Right cardiac atrium (tissue), 5 donors: Measurements from ENCODE around the gene ZNF316. TPM values are rescaled to one million over a fixed set of nuclear protein-coding genes. Genes with fewer than 3 reads are reported as not detected.

Experiments
- ATAC-seq, 2 donors: fragments of 200-7000 bp; cut with Tn5 transposase; one replicate each; pipeline versions ENCODE4 v1.8.0 to v1.9.1; 2020; ENCODE audit warnings: moderate library complexity in 2 of 2, mild to moderate bottlenecking in 1 of 2
- DNase-seq, 3 donors: peaks; one replicate each; pipeline ENCODE4 v3.0.0-alpha.2; 2020
- H3K27ac ChIP-seq: one replicate; pipeline ENCODE4 v1.5.1; 2013; ENCODE audit warnings: mild to moderate bottlenecking, low read length, control low read depth, moderate library complexity
- H3K27me3 ChIP-seq: one replicate; pipeline ENCODE4 v1.6.1; 2013; ENCODE audit not compliant: control insufficient read depth, insufficient read depth
- H3K4me1 ChIP-seq: one replicate; pipeline ENCODE4 v1.6.1; 2013; ENCODE audit warnings: low read length; ENCODE audit not compliant: control insufficient read depth, insufficient read depth
- H3K4me3 ChIP-seq: one replicate; pipeline ENCODE4 v1.5.1; 2013; ENCODE audit warnings: low read length, control low read depth
- H3K9me3 ChIP-seq: one replicate; pipeline ENCODE4 v1.6.1; 2013; ENCODE audit warnings: low read length; ENCODE audit not compliant: control insufficient read depth
- WGBS: extraction: QIAGEN DNeasy Blood & Tissue Kit; methylation state at CpG from one replicate; pipeline ENCODE4 v1.1.7; 2013; 5-methylcytosine and 5-hydroxymethylcytosine counted together
- intact Hi-C, 4 donors: fragments of 100-400 bp; cut with DNase I; formaldehyde crosslinking; loops; one replicate each; pipeline versions ENCODE4 v1.11.0 to v1.14.0; 2022 to 2023
- polyA plus RNA-seq: library from polyadenylated mRNA; stranded (reverse); fragments of 200-250 nt; gene quantifications from one replicate; pipeline ENCODE4 v1.2.3, GENCODE V29; 2013
- total RNA-seq, 4 donors: library from RNA; stranded (reverse); fragmentation: NEBNext Ultra II Directional; extraction: Animal tissue kit (Norgen Biotek cat#: 25700); gene quantifications; one replicate each; pipeline ENCODE4 v1.2.1, GENCODE V29; 2021
- donor health status: healthy with polysubstance abuse.
- donor health status: DM: no; HTN: yes; CAD: no.
- donor health status: DM: no; HTN: no; CAD: no.
- donor health status: DM: no; HTN: yes; CAD: no; lungs with severe emphysema.
- donor health status: DM: yes; HTN: yes; CAD: no.

Gene ZNF316
- total and polyA plus RNA-seq, 5 donors: 11.7 to 20.7 (median 16.9) TPM

DNA sequence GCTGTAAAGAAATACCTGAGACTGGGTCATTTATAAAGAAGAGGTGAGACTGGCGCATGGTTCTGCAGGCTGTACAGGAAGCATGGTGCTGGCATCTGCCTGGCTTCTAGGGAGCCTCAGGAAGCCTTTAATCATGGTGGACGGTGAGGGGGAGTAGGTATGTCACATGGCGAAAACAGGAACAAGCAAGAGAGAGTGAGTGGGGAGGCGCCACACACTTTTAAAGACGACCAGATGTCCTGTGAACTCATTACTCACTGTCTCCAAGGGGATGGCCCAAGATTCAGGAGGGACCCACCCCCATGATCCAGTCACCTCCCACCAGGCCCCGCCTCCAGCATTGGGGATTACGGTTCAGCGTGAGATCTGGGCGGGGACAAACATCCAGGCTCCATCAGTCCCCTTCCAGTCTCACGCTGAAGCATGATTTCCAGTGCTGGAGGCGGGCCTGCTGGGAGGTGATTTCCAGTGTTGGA, 3.2 kb downstream of the ZNF316 start:
- Histone ChIP-seq H3K9me3 (no peaks in the 10 kb centered on the region), H3K4me1 (no peaks in the 10 kb centered on the region), H3K4me3 (no peak overlapping the region), H3K27ac (no peak overlapping the region), H3K27me3 (no peaks in the 10 kb centered on the region)
- DNase-seq (peak; percentile 69 to 80 (median 74)), ATAC-seq (peak; percentile 9 to 70)
- intact Hi-C loops: no loop called here
- WGBS: 62% methylated on average over 11 of the region's 11 CpGs

DNA sequence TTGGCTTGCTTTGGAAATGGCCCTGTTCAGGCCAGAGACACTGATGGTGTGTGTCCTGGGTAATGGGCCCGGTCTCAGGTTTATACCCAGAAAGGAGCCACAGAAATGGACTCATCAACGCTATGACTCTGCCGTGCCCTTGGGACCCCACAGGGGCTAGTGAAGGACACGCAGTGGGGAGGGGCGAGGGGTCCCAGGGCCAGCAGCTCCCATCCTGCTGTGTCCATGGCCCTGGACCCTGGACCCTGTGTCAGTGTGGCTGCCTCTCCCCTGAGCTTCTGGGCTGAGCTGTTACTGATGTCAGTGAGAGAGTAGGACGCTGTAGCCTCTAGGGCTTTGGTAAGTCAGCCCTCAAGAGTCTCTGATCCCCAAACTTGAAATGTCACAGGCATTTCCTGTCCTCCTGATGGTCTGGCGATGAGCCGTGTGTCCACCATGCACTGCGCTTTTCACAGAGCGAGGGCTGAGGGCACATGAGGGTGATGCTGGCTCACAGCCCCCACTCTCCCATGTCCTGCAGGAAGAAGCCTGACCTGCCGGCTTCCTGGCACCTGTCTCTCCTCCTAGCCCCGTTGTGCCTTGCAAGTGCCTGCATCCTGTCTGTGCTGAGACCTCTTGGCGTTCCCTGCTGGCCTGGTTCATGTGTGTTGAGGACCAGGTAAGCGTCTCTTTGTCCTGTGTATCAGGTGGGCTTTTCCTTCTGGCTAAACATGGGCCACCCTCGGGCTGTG, 4.4 kb downstream of the ZNF316 start:
- H3K27me3 ChIP-seq: no peaks in the 10 kb centered on the region
- intact Hi-C loops: no loop called here
- ATAC-seq: no peak
- no peak for DNase-seq
- H3K4me1 ChIP-seq: no peaks in the 10 kb centered on the region
- no peak overlapping the region for H3K4me3 ChIP-seq
- no peaks in the 10 kb centered on the region for H3K9me3 ChIP-seq
- WGBS: 90% methylated on average over 15 of the region's 15 CpGs
- no peak overlapping the region for H3K27ac ChIP-seq

DNA sequence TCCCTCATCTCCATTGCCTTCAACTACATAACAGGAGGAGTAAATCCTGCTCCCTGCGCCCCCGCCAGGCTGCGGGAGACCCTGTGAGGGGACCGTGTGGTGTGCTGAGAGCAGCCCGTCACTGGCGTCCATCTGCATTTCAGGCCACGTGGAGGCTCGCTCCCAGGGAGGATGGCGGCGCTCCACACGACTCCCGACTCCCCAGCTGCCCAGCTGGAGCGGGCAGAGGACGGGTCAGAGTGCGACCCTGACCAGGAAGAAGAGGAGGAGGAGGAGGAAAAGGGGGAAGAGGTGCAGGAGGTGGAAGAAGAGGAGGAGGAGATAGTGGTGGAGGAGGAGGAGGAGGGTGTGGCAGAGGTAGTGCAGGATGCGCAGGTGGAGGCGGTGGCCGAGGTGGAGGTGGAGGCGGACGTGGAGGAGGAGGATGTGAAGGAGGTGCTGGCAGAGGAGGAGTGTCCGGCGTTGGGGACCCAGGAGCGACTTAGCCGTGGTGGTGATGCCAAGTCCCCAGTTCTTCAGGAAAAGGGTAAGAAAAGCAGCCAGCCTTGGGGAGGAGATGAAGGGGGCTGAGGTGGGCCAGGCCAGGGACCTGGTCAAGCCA, 5.2 kb downstream of the ZNF316 start:
- WGBS: 92% methylated on average over 24 of the region's 24 CpGs
- intact Hi-C loops: no loop called here
- DNase-seq (no peak), ATAC-seq (no peak)
- H3K4me1 ChIP-seq: no peaks in the 10 kb centered on the region
- H3K4me3 ChIP-seq: no peak overlapping the region
- H3K27ac ChIP-seq: no peak overlapping the region
- no peaks in the 10 kb centered on the region for H3K27me3 ChIP-seq
- H3K9me3 ChIP-seq: no peaks in the 10 kb centered on the region

DNA sequence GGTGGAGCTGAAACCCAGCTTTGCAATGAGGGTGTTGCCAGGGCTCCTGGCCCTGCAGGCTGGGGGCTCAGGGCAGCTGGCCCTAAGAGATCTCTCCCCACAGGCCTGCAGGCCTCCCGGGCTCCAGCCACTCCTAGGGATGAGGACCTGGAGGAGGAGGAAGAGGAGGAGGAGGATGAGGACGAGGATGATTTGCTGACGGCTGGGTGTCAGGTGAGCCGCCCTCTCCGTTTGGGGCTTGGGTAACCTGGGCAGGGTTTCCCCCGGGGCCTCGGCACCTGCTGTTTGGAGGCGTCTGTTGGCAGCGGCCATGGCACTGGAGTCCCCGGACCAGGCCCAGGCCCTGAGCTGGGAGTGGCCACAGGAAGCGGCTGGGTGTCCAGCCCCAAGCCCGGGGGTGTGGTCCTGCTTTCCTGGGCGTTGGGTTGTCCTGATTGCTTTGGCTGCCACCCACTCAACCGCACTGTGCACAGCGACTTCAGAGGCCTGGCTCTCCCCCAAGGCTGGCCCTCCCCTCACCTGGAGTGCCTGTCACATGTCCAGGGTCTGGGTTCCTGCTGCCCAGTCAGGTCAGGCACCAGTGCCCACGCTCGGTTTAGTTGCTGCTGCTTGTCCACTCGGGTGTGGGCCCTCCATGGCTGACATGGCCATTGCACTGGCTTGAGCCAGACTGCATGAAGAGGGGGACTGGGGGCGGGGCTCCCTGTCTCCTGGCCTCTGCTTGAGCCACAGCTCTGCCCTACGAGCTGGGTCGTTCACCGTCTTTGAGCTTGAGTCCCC, 5.9 kb downstream of the ZNF316 start:
- DNase-seq: no peak

DNA sequence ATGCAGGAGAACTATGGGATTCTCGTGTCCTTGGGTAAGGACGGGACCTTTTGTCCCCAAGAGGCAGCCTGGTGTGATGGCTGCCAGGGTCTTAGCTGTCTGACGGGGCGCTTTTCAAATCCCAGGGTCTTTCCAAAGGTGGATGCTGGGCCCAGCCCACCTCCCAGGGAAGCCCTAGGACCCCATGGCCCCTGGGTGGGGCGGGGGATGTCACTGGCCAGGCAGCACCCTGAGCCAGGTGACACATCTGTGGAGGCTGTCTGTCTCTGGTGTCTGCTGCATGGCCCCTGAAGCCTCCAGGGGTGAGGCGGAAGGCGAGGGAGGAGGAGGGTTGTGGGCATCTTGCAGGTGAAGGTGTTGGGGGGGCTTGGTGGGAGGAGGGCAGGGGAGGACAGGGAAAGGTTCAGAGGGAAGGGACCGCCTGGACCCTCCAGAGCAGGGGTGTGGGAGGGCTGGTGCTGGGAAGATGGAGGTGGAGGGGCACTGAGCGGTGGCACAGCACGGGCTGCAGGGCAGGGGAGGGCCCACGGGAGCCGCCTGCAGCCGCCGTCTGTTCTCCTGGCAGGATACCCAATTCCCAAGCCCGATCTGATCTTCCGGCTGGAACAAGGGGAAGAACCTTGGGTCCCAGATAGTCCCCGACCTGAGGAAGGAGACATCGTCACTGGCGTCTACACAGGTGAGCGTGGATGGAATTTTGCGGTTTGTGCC, 7.0 kb downstream of the ZNF316 start:
- ATAC-seq (no peak), DNase-seq (no peak)
- H3K27me3 ChIP-seq: no peaks in the 10 kb centered on the region
- H3K4me3 ChIP-seq: no peak overlapping the region
- H3K9me3 ChIP-seq: no peaks in the 10 kb centered on the region
- intact Hi-C loops: no loop called here
- H3K27ac ChIP-seq: no peak overlapping the region
- H3K4me1 ChIP-seq: no peaks in the 10 kb centered on the region
- 93% methylated on average over 21 of the region's 21 CpGs for WGBS

More for the DNA sequence above, 5.9 kb downstream of the ZNF316 start:
- no peak overlapping the region for H3K27ac ChIP-seq
- intact Hi-C loops: no loop called here
- H3K27me3 ChIP-seq: no peaks in the 10 kb centered on the region
- peak in 1 of 2 donors; percentile 34 for ATAC-seq
- no peaks in the 10 kb centered on the region for H3K9me3 ChIP-seq
- no peak overlapping the region for H3K4me3 ChIP-seq
- no peaks in the 10 kb centered on the region for H3K4me1 ChIP-seq
- 84% methylated on average over 22 of the region's 22 CpGs for WGBS

DNA sequence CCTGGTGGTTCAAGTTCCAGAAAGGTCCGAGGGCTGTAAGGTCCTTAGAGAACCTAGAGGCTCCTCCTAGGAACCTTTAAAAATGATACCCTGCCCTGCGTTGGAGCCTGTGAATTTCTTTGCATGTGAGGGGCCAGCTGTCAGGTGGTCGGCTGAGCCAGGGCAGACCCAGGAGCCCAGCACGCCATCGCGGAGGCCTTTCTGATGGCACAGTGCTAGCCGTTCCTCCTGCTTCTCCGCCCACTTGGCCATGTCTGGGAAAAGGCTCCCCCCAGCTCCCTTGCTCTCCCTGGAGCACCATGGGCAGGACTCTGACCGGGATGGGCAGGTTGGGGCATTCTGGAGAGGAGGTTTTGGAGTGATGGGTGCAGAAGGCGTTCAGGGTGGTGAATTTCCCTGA, 7.6 kb downstream of the ZNF316 start:
- H3K27ac ChIP-seq: no peak overlapping the region
- no peak overlapping the region for H3K4me3 ChIP-seq
- H3K4me1 ChIP-seq: no peaks in the 10 kb centered on the region
- no peaks in the 10 kb centered on the region for H3K9me3 ChIP-seq
- DNase-seq (no peak), ATAC-seq (no peak)
- 97% methylated on average over 10 of the region's 10 CpGs for WGBS
- H3K27me3 ChIP-seq: no peaks in the 10 kb centered on the region
- intact Hi-C loops: no loop called here

DNA sequence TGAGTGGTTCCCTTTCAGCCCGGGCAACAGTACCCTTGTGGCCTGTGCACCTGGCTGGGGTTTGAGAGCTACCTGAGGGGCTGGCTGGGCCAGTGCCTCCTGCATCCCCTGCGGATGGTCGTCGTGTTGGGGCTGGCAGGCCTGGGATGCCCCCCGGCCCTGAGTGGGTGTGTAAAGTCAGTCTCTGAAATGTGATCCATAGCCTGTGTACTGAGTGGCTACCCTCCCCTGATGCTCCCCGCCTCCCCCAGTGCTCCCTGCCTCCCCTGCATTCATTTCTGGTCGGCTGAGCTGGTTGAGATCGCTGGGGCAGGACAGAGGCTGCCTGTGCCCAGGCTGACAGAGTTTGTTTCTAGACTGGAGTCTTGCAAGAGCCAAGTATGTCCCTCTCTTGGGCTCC, 9.3 kb downstream of the ZNF316 start:
- Histone ChIP-seq H3K9me3 (no peaks in the 10 kb centered on the region), H3K27me3 (no peaks in the 10 kb centered on the region), H3K4me3 (no peak overlapping the region), H3K27ac (no peak overlapping the region), H3K4me1 (no peaks in the 10 kb centered on the region)
- ATAC-seq: no peak
- WGBS: 82% methylated on average over 8 of the region's 8 CpGs
- no peak for DNase-seq
- intact Hi-C loops: no loop called here

DNA sequence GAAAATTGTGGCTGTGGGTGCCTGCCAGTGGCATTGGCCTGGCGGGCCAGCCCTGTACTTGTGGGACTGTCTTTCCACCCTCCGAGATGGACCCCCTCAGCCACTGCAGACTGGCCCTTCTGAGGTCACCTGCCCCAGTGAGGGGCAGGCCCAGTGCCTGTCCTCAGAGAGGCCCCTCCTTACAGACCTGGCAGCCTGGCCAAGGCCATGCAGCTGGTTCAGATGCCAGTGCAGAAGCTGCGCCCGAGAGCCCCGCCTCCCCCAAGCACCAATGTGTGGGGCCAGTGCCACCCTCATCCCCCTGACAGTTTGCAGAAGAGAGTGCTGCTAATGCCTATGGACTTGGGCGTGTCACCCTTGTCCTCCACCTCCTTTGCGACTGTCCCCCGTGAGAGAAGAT, 10.0 kb downstream of the ZNF316 start:
- intact Hi-C loops: no loop called here
- Histone ChIP-seq H3K4me1 (no peaks in the 10 kb centered on the region), H3K9me3 (no peaks in the 10 kb centered on the region), H3K27me3 (no peaks in the 10 kb centered on the region), H3K27ac (no peak overlapping the region), H3K4me3 (no peak overlapping the region)
- ATAC-seq: no peak
- WGBS: 81% methylated on average over 8 of the region's 8 CpGs
- DNase-seq: no peak

DNA sequence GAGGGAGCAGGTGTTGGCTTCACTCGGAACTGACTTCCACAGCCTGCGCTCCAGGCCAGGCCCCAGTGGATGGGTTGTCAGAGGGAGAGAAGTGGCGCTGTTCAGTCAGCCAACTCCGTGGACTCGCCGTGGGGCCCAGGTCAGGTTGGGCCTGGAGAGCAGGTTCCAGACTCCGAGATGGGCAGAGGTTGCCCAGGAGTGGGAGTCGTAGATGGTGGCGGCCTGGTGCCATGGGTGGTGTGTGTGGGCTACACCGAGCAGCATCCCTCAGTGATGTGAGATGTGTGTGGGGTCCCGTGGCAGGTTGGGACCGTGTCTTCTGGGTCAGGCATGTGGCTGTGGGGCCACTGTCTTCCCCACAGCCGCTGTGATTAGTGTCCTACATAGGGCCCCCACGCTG, 10.4 kb downstream of the ZNF316 start:
- 91% methylated on average over 14 of the region's 14 CpGs for WGBS
- Histone ChIP-seq H3K27ac (no peak overlapping the region), H3K4me3 (no peak overlapping the region), H3K27me3 (no peaks in the 10 kb centered on the region), H3K9me3 (no peaks in the 10 kb centered on the region), H3K4me1 (no peaks in the 10 kb centered on the region)
- ATAC-seq: no peak
- DNase-seq: no peak
- intact Hi-C loops: no loop called here

DNA sequence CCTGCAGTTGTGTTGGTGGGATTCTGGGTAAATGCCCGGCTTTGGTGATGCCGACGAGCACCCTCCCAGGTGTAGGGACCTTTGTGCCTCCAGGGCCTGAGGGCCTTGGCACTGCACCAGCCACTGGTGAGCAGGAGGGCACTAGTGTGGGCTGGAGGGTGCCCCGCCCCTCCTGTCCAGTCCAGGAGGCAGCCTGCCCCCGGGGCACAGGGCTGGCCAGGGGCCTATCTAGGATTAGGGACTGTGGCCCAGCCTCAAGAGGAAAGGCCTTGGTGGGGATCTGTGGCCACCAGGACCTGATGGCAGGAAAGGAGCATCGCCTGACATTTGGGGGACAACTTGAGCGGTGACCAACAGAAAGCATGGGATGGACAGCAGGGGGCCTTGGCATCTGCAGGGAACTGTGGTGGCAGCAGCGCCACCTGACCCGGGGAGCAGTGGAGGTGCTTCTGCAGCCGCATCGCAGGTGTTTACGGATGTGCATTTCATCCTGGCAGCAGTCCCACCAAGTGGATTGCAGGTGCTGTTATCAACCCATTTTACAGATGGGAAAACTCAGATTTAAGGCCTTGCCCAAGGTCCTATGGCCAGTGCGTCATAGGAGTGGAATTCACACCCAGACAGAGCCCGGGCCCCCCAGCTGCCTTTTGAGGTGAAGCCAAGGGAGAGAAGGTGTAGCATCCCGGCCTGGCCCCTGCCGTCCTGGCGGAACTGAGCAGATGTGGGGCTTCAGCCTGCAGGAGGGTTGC, 11.1 kb downstream of the ZNF316 start:
- WGBS: 96% methylated on average over 17 of the region's 17 CpGs
- H3K9me3 ChIP-seq: no peaks in the 10 kb centered on the region
- intact Hi-C loops: no loop called here
- H3K27ac ChIP-seq: no peak overlapping the region
- DNase-seq: no peak
- ATAC-seq: no peak
- H3K4me3 ChIP-seq: no peak overlapping the region
- no peaks in the 10 kb centered on the region for H3K4me1 ChIP-seq
- H3K27me3 ChIP-seq: no peaks in the 10 kb centered on the region
